Activated naive CD8-positive, alpha-beta T cell treated with anti-CD3 and anti-CD28 coated beads, Interleukin-2, amount 50 U/mL, for 24 hours (primary cell): Measurements from ENCODE around the gene SLC16A5.
"Not testable (repeated sequence)": the region's sequence is repeated elsewhere in the genome, so short reads cannot be mapped to it uniquely, and the experiment has no call there.

Experiments
- ATAC-seq: fragments of 150-1000 bp; cut with Tn5 transposase; one replicate; pipeline ENCODE4 v1.10.0; 2021
- DNase-seq: peaks from one replicate; pipeline ENCODE4 v3.0.0; 2021
- H3K27ac Mint-ChIP-seq: one replicate; pipeline ENCODE4 v1.8.0; 2021; ENCODE audit warnings: mild to moderate bottlenecking, mixed read lengths
- H3K27me3 Mint-ChIP-seq: one replicate; pipeline ENCODE4 v1.8.0; 2021; ENCODE audit warnings: mixed read lengths
- H3K36me3 Mint-ChIP-seq: one replicate; pipeline ENCODE4 v1.8.0; 2021; ENCODE audit warnings: low read depth, mixed read lengths
- H3K4me1 Mint-ChIP-seq: one replicate; pipeline ENCODE4 v1.8.0; 2021; ENCODE audit warnings: mixed read lengths
- H3K4me3 Mint-ChIP-seq: one replicate; pipeline ENCODE4 v1.8.0; 2021; ENCODE audit warnings: mild to moderate bottlenecking, moderate library complexity, mixed read lengths
- H3K9me3 Mint-ChIP-seq: one replicate; pipeline ENCODE4 v1.8.0; 2021; ENCODE audit warnings: mixed read lengths

Gene SLC16A5

DNA sequence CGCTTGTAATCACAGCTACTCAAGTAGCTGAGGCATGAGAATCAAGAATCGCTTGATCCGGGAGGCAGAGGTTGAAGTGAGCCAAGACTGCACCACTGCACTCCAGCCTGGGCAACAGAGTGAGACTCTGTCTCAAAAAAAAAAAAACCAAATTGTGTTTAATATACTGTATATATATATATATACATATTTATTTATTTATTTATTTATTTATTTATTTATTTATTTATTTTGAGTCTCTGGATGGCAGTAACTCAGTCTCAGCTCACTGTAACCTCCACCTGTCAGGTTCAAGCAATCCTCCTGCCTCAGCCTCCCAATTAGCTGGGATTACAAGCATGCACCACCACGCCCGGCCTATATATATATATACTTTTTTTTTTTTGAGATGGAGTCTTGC is 14.8 kb upstream of the SLC16A5 start:
- H3K36me3 Mint-ChIP-seq, H3K27ac Mint-ChIP-seq, H3K9me3 Mint-ChIP-seq, H3K27me3 Mint-ChIP-seq, H3K4me3 Mint-ChIP-seq, DNase-seq, ATAC-seq: not testable (repeated sequence)
- peaks cover 13% of the 10 kb centered on the region for H3K4me1 Mint-ChIP-seq

DNA sequence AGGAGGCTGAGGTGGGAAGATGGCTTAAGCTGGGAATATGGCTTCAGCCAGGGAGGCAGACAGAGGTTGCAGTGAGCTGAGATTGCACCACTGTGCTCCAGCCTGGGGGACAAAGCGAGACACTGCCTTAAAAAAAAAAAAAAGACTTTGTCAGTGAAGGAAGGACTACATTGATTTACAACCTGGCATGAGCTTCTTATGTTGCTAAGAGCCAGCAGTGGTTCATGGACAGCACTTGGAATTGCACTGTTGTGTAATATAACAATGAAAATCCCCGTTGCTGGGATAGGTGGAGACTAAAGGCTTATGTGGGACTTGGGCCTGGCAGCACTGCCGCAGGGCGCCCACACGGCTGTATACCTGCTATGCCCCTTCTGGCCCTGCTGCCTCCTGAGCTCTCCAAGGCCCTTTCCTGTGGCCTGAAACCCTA is 14.1 kb upstream of the SLC16A5 start:
- no peak overlapping the region for H3K27ac Mint-ChIP-seq
- H3K36me3 Mint-ChIP-seq, result no peaks in the 10 kb centered on the region
- ATAC-seq (no peak), DNase-seq (no peak)
- peaks cover 18% of the 10 kb centered on the region for H3K4me1 Mint-ChIP-seq
- H3K27me3 Mint-ChIP-seq, result no peaks in the 10 kb centered on the region
- H3K9me3 Mint-ChIP-seq, result no peaks in the 10 kb centered on the region
- no peak overlapping the region for H3K4me3 Mint-ChIP-seq

DNA sequence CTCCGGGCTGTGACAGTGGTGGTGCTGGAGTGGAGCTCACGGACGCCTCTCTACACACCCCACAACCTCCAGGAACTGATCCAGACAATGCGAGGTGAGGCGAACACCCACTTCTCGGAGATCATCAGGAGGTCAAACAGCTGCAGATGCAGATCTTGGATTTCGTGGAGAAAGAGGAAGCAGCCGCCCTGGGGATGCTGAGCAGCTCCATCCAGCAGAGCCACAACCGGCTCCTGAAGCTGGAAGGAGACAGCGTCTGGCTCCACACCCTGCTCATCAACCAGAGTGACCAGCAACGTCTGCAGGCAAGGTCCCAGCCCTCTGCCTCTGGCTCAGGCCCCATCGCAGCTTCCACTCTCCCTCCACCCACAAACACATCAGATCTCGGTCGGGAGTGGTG is 13.2 kb upstream of the SLC16A5 start:
- no peaks in the 10 kb centered on the region for H3K9me3 Mint-ChIP-seq
- no peaks in the 10 kb centered on the region for H3K36me3 Mint-ChIP-seq
- ATAC-seq (no peak), DNase-seq (no peak)
- H3K4me3 Mint-ChIP-seq, result no peak overlapping the region
- peaks cover 25% of the 10 kb centered on the region for H3K4me1 Mint-ChIP-seq
- no peak overlapping the region for H3K27ac Mint-ChIP-seq
- H3K27me3 Mint-ChIP-seq, result no peaks in the 10 kb centered on the region

DNA sequence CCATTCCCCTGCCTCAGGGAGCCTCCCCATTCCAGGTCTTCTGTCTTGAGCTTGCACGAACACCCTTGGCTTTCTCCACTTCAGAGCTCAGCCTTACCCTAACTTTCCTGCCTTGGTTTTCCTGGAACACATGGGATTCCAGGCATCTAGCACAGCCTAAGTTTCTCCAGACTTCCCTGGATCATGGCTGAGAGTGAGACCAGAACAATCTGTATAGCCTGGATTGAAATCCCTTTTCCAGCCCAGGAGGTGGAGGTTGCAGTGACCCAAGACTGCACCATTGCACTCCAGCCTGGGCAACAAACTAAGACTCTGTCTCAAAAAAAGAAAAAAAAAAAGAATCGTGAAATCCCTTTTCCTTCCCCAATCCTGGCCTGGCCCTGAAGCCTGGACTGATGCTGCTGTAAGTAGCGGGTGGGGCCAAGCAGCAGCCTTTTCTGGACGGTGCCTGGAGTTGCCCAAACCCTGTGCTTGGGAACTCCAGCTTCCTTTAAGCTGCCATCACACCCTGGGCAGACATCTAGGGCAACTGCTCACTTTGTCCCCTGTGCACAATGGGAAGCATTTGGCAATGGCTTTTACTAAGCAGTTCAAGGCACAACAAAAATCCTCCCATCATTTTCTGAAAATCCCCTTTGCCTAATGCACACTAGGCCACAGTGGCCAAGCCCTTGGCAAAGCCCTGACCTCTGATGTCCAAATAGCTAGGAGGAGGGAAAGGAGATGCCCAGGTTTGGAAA is 12.0 kb upstream of the SLC16A5 start:
- H3K27ac Mint-ChIP-seq, result no peak overlapping the region

DNA sequence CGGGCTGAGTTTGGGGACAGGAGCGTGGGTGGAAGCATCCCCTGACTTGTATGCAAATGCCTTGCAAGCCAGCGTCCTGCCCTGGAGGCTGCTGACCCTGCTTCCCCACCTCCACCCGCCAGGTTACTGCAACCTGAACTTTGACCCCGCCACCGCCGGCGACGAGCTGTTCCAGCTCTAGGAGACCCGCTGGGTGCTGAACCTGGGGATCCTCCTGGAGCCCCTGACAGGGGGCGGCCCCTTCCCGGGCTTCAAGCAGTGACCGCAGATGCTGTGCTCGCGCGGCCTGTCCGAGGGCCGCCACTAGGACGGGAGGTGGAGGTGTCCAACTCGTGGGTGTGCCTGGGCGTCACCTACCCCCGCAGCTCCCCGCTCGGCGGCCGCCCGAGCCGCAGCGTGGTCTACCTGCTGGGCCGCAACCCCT is 10.7 kb upstream of the SLC16A5 start:
- Mint-ChIP-seq H3K9me3 (no peaks in the 10 kb centered on the region), H3K27me3 (no peaks in the 10 kb centered on the region), H3K4me3 (peak overlapping the region; percentile 60), H3K4me1 (peaks cover 30% of the 10 kb centered on the region), H3K36me3 (no peaks in the 10 kb centered on the region), H3K27ac (peak overlapping the region; percentile 60)
- DNase-seq, result no peak
- no peak for ATAC-seq

More for the DNA sequence above, 12.0 kb upstream of the SLC16A5 start:
- ATAC-seq, result no peak
- no peaks in the 10 kb centered on the region for H3K9me3 Mint-ChIP-seq
- no peaks in the 10 kb centered on the region for H3K27me3 Mint-ChIP-seq
- no peak for DNase-seq
- no peak overlapping the region for H3K4me3 Mint-ChIP-seq
- peaks cover 30% of the 10 kb centered on the region for H3K4me1 Mint-ChIP-seq
- H3K36me3 Mint-ChIP-seq, result no peaks in the 10 kb centered on the region

DNA sequence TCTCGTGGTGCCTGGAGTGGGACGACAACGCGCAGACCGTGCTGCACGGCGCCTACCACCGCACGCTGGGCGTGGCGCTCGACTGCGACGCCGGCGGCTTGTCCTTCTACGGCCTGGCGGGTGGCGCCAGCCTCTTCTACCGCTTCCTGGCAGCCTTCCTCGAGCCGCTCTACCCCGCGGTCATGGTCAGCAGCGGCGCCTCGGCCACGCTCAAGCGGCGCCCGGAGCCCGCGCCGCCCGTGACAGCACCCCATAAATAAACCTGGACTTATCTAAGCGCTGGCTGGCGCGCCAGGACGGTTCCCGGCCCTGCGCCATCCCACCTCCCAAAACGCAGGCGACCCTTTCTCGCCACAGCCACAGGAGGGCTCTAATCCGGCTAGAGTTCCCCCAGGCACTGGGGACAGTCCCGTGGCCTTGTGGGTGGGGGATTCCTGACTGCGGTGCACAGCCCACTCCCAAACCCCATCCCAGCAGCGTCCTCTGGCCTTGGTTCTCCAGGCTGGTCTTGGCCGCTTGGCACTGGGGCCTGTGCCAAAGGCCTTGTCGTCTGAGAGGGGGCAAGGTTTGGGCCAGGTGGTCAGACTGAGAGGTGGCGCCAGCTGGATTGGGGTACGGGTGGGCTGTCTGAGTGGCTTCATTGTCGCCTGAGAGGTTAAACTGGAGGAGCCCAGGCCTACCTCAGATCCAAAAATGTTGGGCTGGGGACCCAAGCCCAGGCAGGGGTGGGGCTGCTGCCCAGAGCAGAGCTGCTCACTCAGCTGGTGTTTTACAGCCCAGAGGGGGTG is 10.1 kb upstream of the SLC16A5 start:
- no peaks in the 10 kb centered on the region for H3K9me3 Mint-ChIP-seq
- H3K27me3 Mint-ChIP-seq, result no peaks in the 10 kb centered on the region
- peaks cover 30% of the 10 kb centered on the region for H3K4me1 Mint-ChIP-seq
- DNase-seq, result peak; percentile 61
- peak overlapping the region; percentile 60 for H3K4me3 Mint-ChIP-seq
- ATAC-seq, result peak; percentile 64
- H3K36me3 Mint-ChIP-seq, result no peaks in the 10 kb centered on the region
- H3K27ac Mint-ChIP-seq, result peak overlapping the region; percentile 60

DNA sequence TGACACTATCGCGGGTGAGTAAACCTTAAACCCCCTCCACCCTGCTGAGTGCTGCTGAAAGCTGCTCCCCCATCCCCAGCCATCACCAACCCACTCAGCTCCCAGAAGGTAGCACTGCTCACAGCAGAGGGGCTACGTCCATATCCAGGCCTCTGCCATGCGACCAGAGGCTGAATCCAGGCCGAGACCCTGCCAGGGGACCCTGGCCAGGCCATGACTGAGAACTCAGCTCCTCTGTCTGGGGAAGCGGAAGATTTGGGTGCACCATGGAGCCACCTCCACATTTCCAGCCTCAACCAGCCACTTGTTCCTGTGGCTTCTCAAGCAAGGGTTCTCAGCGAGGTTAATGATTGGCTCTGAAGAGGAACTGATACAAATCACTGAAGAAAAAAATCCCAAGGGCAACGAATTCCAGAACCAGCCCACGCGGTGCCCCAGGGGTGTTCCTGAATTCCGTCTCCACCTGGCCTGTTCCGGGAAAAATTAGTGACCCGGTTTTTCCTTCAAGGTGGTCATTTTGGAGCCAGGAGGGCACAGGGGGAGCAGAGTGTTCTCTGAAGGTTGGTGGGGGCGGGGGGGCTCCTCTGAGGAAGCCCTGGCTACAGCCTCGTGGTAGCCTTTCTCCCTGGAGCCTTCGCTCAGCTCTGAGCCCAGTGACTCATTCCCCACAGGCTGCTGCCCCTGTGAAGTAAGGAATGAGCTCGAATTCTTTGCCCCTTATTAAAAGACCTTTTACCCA is 9.3 kb upstream of the SLC16A5 start:
- Mint-ChIP-seq H3K9me3 (no peaks in the 10 kb centered on the region), H3K4me3 (peak overlapping the region; percentile 60)

DNA sequence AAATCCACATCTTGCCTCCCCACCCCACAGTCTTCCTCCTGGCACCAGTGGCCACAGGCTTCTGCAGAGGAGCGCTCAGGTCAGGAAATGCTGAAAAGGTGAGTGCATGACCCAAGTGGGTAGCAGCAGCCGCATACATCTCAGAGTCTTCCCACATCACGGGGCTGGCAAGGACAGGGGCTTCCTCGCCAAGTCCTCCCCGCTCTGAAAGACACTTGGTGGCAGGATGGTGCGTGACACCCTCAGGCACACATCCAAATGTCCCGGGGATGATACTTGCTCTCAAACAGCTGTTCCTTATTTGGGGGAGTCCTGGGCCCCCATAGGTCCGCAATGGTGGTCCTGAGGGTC is 8.8 kb upstream of the SLC16A5 start:
- Mint-ChIP-seq H3K27me3 (no peaks in the 10 kb centered on the region), H3K4me1 (peaks cover 34% of the 10 kb centered on the region), H3K4me3 (no peak overlapping the region), H3K9me3 (no peaks in the 10 kb centered on the region), H3K36me3 (no peaks in the 10 kb centered on the region), H3K27ac (no peak overlapping the region)
- no peak for ATAC-seq
- DNase-seq, result no peak

More for the DNA sequence above, 9.3 kb upstream of the SLC16A5 start:
- no peaks in the 10 kb centered on the region for H3K36me3 Mint-ChIP-seq
- no peak overlapping the region for H3K27ac Mint-ChIP-seq
- peaks cover 30% of the 10 kb centered on the region for H3K4me1 Mint-ChIP-seq
- ATAC-seq (peak; percentile 61), DNase-seq (no peak)
- H3K27me3 Mint-ChIP-seq, result no peaks in the 10 kb centered on the region

DNA sequence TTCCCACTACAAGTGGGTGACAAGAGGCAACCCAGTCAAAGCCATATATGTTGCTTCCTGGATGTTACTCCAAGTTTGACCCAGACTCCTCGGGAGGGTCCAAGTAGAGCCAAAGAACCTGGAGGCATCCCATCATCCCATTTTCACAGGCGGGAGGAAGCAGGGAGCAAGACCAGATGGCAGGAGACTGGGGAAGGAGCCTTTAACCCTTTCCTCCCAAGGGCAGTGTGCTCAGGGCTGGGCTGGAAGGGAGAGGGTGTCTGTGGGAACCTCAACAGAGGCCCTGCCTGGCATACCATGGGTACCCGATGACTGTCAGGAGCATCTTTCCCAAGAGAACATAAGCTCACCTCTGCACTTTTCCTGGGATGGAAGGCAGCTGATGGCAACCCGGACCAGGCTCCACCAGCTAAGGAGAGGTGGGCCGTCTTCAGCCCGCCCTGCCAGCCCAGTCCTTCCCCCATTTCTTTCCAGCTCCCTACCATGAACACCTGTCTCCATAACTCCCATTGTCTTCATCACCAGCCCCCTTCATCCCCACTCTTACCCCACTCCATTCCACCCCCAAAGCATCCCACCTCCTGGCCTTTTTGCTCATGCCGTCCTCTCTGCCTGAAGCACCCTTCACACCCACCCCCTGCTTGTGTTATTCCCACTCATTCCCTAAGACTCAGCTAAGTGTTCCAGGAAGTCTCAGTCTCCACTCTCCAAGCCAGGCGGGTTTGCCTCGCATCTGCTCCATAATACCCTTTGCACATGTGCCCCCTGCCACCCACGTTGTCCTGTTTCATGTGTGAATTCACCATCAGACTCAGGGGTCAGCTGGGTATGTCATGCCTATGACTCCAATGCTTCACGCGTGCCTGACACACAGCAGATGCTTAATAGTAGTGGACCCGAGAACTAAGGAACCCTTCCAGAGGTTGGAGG is 5.9 kb upstream of the SLC16A5 start:
- Mint-ChIP-seq H3K9me3 (no peaks in the 10 kb centered on the region), H3K4me3 (no peak overlapping the region), H3K27ac (no peak overlapping the region), H3K36me3 (no peaks in the 10 kb centered on the region), H3K4me1 (peaks cover 42% of the 10 kb centered on the region), H3K27me3 (no peaks in the 10 kb centered on the region)
- no peak for DNase-seq
- no peak for ATAC-seq

DNA sequence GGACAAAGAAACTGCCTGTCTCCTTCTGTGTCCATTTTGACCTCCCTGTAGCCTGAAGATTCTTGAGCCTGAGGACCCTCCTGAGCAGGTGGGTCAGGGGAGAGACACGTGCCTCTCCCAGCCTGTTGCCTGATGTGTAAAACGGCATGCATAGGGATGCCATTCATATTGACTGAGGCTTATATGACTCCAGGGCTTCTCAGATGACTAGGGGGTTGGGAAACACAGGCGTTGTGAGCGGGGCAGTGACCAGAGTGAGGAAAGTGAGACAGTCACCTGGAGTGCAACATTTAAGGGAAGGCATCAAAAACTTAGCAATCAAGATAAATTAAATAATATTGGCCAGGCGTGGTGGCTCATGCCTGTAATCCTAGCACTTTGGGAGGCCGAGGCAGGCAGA is 5.1 kb upstream of the SLC16A5 start:
- no peak overlapping the region for H3K4me3 Mint-ChIP-seq
- H3K36me3 Mint-ChIP-seq, result no peaks in the 10 kb centered on the region
- H3K4me1 Mint-ChIP-seq, result peaks cover 44% of the 10 kb centered on the region
- H3K9me3 Mint-ChIP-seq, result no peaks in the 10 kb centered on the region
- H3K27me3 Mint-ChIP-seq, result no peaks in the 10 kb centered on the region
- H3K27ac Mint-ChIP-seq, result peak overlapping the region; percentile 4
- DNase-seq, result no peak
- no peak for ATAC-seq

DNA sequence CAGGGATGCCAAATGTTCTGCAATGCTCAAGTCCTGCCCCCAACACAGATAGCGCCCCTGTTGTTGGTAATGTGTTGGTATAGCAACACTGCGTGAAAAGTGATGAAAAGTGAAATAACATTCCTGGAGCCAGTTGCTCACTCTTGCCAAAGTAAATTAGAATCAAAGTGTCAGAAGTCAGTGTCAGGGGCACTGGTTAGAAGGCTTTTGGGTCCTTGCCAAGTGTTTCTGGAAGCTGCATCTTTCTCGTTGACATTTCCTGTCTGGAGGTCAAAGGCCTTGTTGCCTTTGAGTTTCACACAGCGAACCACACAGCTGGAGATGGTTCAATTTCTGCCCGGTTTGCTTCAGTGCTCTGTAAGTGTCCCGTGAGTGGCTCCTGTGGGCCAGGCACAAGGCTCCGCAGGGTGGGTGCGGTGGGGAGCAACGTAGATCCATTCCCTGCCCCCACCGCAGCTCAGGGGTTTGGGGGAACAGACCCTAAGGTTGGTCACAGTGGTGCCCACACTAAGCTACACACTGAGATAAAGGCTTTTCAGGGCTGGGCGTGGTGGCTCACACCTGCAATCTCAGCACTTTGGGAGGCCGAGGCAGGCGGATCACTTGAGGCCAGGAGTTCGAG is 3.6 kb upstream of the SLC16A5 start:
- Mint-ChIP-seq H3K27ac (no peak overlapping the region), H3K4me1 (peaks cover 38% of the 10 kb centered on the region), H3K27me3 (no peaks in the 10 kb centered on the region), H3K36me3 (no peaks in the 10 kb centered on the region), H3K9me3 (no peaks in the 10 kb centered on the region), H3K4me3 (no peak overlapping the region)
- ATAC-seq (no peak), DNase-seq (no peak)

DNA sequence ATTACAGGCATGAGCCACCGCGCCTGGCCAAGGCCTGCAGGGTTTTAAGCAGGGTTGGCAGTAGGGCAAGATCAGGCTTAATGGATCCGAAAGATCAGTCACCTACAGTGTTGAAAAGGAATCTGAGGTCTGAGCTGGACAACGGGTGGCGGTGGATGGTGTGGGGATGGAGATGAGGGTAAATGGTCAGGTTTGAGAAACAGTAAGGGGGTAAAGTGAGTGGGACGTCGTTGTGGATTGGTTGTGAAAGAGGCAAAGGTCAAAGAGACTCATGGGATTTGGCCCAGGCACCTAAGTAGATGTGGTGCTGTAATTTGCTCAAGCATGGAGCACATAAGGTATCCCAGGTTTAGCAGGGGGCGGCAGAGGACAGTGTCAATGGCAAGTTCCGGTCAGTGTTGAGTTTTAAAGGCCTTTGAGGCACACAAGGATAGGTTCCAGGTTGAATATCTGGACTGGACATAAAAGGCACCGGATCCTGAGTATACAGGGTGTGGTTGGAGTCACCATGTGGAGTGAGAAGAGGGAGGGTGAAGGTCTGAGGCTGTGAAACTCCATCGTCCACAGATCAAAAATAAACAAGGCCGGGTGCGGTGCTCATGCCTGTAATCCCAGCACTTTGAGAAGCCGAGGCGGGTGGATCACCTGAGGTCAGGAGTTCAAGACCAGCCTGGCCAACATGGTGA is 1.1 kb upstream of the SLC16A5 start:
- no peak for ATAC-seq
- no peaks in the 10 kb centered on the region for H3K27me3 Mint-ChIP-seq
- H3K4me1 Mint-ChIP-seq, result peaks cover 34% of the 10 kb centered on the region

DNA sequence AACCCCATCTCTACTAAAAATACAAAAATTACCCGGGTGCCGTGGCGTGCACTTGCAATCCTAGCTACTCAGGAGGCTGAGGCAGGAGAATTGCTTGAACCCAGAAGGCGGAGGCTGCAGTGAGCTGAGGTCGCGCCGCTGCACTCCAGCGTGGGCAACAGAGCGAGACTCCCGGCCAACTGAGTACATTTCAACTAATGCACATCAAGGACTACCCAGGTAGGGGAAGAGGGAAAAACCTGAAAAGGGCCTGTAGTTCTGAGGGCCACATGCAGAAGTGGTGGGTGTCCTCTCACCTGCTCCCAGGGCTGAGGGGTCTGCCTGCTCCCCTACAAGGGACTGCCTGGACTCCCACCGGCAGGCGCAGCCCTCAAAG is 584 bp upstream of the SLC16A5 start:
- Mint-ChIP-seq H3K27ac (peak overlapping the region; percentile 65), H3K4me3 (peak overlapping the region; percentile 47), H3K4me1 (peaks cover 34% of the 10 kb centered on the region), H3K27me3 (no peaks in the 10 kb centered on the region), H3K36me3 (no peaks in the 10 kb centered on the region), H3K9me3 (no peaks in the 10 kb centered on the region)
- DNase-seq, result no peak
- no peak for ATAC-seq

More for the DNA sequence above, 1.1 kb upstream of the SLC16A5 start:
- DNase-seq, result no peak
- peak overlapping the region; percentile 47 for H3K4me3 Mint-ChIP-seq
- H3K9me3 Mint-ChIP-seq, result no peaks in the 10 kb centered on the region
- H3K36me3 Mint-ChIP-seq, result no peaks in the 10 kb centered on the region
- H3K27ac Mint-ChIP-seq, result no peak overlapping the region
